Smooth muscle cell (in vitro differentiated cells): ENCODE measurements around the gene NCBP2L. TPM values are rescaled to one million over a fixed set of nuclear protein-coding genes. Genes with fewer than 3 reads are reported as not detected.
A peak's percentile ranks its signal among the peaks of the same experiment; 100 is the strongest.

Experiments used
- DNase-seq: peaks from one replicate; lab custom pipeline; 2025; ENCODE audit not compliant: unreplicated experiment; lab: John Stamatoyannopoulos, UW
- H2AFZ ChIP-seq: fragments of 200-600 bp; sonication (generic); 2 replicates; pipeline ENCODE4 v1.6.0; 2016; ENCODE audit warnings: antibody characterized with exemption, low read depth, mild to moderate bottlenecking
- H3F3A ChIP-seq: fragments of 200-600 bp; sonication (generic); 2 replicates; pipeline ENCODE4 v1.6.0; 2017; ENCODE audit warnings: antibody characterized with exemption, low read depth
- H3K27ac ChIP-seq: fragments of 200-600 bp; sonication (generic); 2 replicates; pipeline ENCODE4 v1.5.1; 2016; ENCODE audit warnings: low read depth, mild to moderate bottlenecking
- H3K27me3 ChIP-seq: fragments of 200-600 bp; sonication (generic); 2 replicates; pipeline ENCODE4 v1.6.1; 2016; ENCODE audit warnings: low read depth, mild to moderate bottlenecking
- H3K36me3 ChIP-seq: fragments of 200-600 bp; sonication (generic); 2 replicates; pipeline ENCODE4 v1.5.1; 2016; ENCODE audit warnings: low read depth
- H3K4me1 ChIP-seq: fragments of 200-600 bp; sonication (generic); 2 replicates; pipeline ENCODE4 v1.5.1; 2016; ENCODE audit warnings: low read depth
- H3K4me2 ChIP-seq: fragments of 200-600 bp; sonication (generic); 2 replicates; pipeline ENCODE4 v1.6.0; 2016; ENCODE audit warnings: mild to moderate bottlenecking
- H3K4me3 ChIP-seq: fragments of 200-600 bp; sonication (generic); 2 replicates; pipeline ENCODE4 v1.5.1; 2016; ENCODE audit warnings: mild to moderate bottlenecking
- H3K79me2 ChIP-seq: fragments of 200-600 bp; sonication (generic); 2 replicates; pipeline ENCODE4 v1.6.0; 2016; ENCODE audit warnings: low read depth, mild to moderate bottlenecking
- H3K9ac ChIP-seq: fragments of 200-600 bp; sonication (generic); 2 replicates; pipeline ENCODE4 v1.6.0; 2016; ENCODE audit warnings: low read depth
- H3K9me3 ChIP-seq: fragments of 200-600 bp; sonication (generic); replicated peaks from 2 replicates; pipeline ENCODE4 v1.5.1; 2016; ENCODE audit warnings: low read depth
- H4K20me1 ChIP-seq: fragments of 200-600 bp; sonication (generic); 2 replicates; pipeline ENCODE4 v1.6.0; 2016; ENCODE audit warnings: low read depth
- CTCF ChIP-seq: fragments of 200-600 bp; sonication (generic); IDR thresholded peaks from 2 replicates; pipeline ENCODE4 v1.5.1; 2017; ENCODE audit warnings: borderline replicate concordance, mild to moderate bottlenecking, antibody characterized with exemption; ENCODE audit not compliant: insufficient read depth, poor library complexity, severe bottlenecking
- WGBS: methylation state at CpG from one replicate; pipeline ENCODE4 v1.1.7; 2016; ENCODE audit warnings: low lambda C conversion rate; 5-methylcytosine and 5-hydroxymethylcytosine counted together
- polyA plus RNA-seq: library from polyadenylated mRNA; unstranded; fragments of >200 nt; fragmentation: Nextera tagmentation; extraction: Ambion mirVana; gene quantifications from 2 replicates; pipeline ENCODE4 v1.2.1, GENCODE V29; 2016
- total RNA-seq: library from RNA; depleted of rRNA; stranded (reverse); fragments of >200 nt; gene quantifications from 2 replicates; pipeline ENCODE4 v1.2.3, GENCODE V29; 2014

Gene NCBP2L
- total and polyA plus RNA-seq, 2 experiments from 2014 or later: not detected

DNA sequence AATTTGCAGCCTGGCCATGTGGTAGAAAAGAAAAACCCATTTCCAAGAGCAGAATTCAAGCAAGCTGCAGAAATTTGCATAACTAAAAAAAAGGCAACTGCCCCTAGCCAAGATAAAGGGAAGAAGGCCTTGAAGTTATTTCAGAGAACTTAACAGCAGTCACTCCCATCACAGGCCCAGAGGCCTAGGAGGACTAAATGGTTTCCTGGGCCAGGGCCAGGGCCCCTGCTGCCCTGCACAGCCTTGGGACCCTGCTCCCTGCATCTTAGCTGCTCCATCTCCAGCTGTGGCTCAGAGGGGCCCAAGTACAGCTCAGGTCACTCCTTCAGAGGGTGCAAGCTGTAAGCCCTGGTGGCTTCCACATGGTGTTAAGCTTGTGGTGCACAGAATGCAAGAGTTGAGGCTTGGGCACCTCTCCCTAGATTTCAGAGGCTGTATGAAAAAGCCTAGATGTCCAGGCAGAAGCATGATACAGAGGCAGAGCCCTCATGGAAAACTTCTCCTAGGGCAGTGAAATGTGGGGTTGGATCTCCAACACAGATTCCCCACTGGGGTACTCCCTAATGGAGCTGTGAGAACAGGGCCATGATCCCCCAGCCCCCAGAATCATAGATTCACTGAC lies 41.5 kb downstream of the NCBP2L start:
- no peak for TF ChIP-seq CTCF
- no peak overlapping the region for H2AFZ ChIP-seq
- no peaks in the 10 kb centered on the region for H3K4me1 ChIP-seq
- H3K9ac ChIP-seq: no peak overlapping the region
- H3K27ac ChIP-seq: no peak overlapping the region
- no peaks in the 10 kb centered on the region for H3F3A ChIP-seq
- no peaks in the 10 kb centered on the region for H3K36me3 ChIP-seq
- DNase-seq: no peak
- H3K4me3 ChIP-seq: no peak overlapping the region
- H4K20me1 ChIP-seq: no peaks in the 10 kb centered on the region
- no peaks in the 10 kb centered on the region for H3K79me2 ChIP-seq
- no peaks in the 10 kb centered on the region for H3K27me3 ChIP-seq
- H3K4me2 ChIP-seq: no peak overlapping the region
- H3K9me3 ChIP-seq: peaks cover 9% of the 10 kb centered on the region

DNA sequence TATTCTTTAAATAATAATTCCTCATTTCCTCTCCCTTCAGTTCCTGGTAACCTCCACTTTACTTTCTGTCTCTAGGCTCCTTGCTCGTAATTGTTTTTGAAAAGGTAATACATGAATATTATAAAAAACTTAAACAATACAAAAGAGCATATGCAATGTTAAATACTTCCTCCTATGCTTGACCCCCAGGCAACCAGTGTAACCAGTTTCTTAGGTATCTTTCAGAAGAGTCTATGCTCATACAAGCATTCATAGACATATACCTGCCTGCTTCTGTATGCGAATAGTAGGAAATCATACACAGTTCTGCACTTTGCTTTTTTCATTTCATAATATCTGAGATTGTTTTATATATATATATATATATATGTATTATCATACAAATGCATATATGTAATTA lies 45.5 kb downstream of the NCBP2L start:
- H3K79me2 ChIP-seq: peaks cover 4% of the 10 kb centered on the region
- no peaks in the 10 kb centered on the region for H3K4me1 ChIP-seq
- no peak overlapping the region for H3K9ac ChIP-seq
- H2AFZ ChIP-seq: no peak overlapping the region
- peaks cover 9% of the 10 kb centered on the region for H3K9me3 ChIP-seq
- DNase-seq: no peak
- peaks cover 7% of the 10 kb centered on the region for H4K20me1 ChIP-seq
- H3K27me3 ChIP-seq: no peaks in the 10 kb centered on the region
- H3K27ac ChIP-seq: no peak overlapping the region
- H3K4me2 ChIP-seq: peak overlapping the region; percentile 39
- 77% methylated on average over 2 of the region's 2 CpGs for WGBS
- no peak overlapping the region for H3K4me3 ChIP-seq
- H3K36me3 ChIP-seq: no peaks in the 10 kb centered on the region
- H3F3A ChIP-seq: no peaks in the 10 kb centered on the region
- no peak for TF ChIP-seq CTCF

DNA sequence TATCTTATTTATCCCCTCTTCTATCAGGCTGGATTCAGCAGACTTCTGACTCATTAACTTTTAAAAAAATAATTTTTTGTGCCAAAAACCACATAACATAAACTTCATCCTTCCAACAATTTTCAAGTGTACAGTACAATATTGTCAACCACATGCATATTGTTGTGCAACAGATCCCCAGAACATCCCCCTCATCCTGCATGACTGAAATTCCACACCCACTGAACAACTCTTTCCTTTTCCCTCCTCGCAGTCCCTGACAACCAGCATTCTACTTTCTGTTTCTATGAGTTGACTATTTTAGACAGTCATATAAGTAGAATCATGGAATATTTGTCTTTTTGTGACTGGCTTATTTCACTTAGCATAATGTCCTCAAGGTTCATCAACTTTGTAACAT lies 45.9 kb downstream of the NCBP2L start:
- H3K4me1 ChIP-seq: no peaks in the 10 kb centered on the region
- no peaks in the 10 kb centered on the region for H3F3A ChIP-seq
- no peak overlapping the region for H3K4me3 ChIP-seq
- peaks cover 9% of the 10 kb centered on the region for H3K9me3 ChIP-seq
- H3K27me3 ChIP-seq: no peaks in the 10 kb centered on the region
- H2AFZ ChIP-seq: no peak overlapping the region
- H3K9ac ChIP-seq: no peak overlapping the region
- peak overlapping the region; percentile 18 for H3K27ac ChIP-seq
- no peak for DNase-seq
- peaks cover 9% of the 10 kb centered on the region for H4K20me1 ChIP-seq
- peaks cover 7% of the 10 kb centered on the region for H3K79me2 ChIP-seq
- H3K4me2 ChIP-seq: peak overlapping the region; percentile 39
- no peak for TF ChIP-seq CTCF
- 44% methylated on average over 1 of the region's 1 CpG for WGBS
- no peaks in the 10 kb centered on the region for H3K36me3 ChIP-seq

- peaks cover 29% of the 10 kb centered on the region for H4K20me1 ChIP-seq
- H3K4me3 ChIP-seq: peak within 1 kb of the TSS; percentile 56
- H3K4me2 ChIP-seq: peak within 1 kb of the TSS; percentile 86
- no peaks in the 10 kb centered on the region for H3F3A ChIP-seq
- DNase-seq: peak; percentile 18
- no peaks in the 10 kb centered on the region for H3K9me3 ChIP-seq
- H3K36me3 ChIP-seq: no peaks in the 10 kb centered on the region
- H3K27me3 ChIP-seq: no peaks in the 10 kb centered on the region
- TF ChIP-seq CTCF: no peak
- WGBS: 48% methylated on average over 31 of the region's 32 CpGs
- peaks cover 17% of the 10 kb centered on the region for H3K79me2 ChIP-seq
- peak within 1 kb of the TSS; percentile 77 for H2AFZ ChIP-seq
- no peaks in the 10 kb centered on the region for H3K4me1 ChIP-seq
- H3K27ac ChIP-seq: peak within 1 kb of the TSS; percentile 57
- H3K9ac ChIP-seq: peak within 1 kb of the TSS; percentile 47
These were observed 48.2 kb downstream of the NCBP2L start, which contains the start of gene MID2 for GRCh38 chrX:107825698-107826237. TSS of gene MID2 (plus strand) at chrX:107825866. CDS start at chrX:107826427, 561 bp downstream.
